HG02610 (cell line): Measurements from ENCODE around the gene IRF7.

ENCODE experiments used
- ATAC-seq: cut with Tn5 transposase; IDR thresholded peaks from one replicate; pipeline ENCODE4 v1.9.1; 2021; ENCODE audit warnings: mild to moderate bottlenecking, moderate library complexity; ENCODE audit not compliant: unreplicated experiment

The IRF7 gene

GRCh38 chr11:641806-642370, 26.1 kb upstream of the IRF7 start:
- ATAC-seq, result no peak

- ATAC-seq, result no peak
Measured at GRCh38 chr11:640021-640706, 24.4 kb upstream of the IRF7 start.

DNA sequence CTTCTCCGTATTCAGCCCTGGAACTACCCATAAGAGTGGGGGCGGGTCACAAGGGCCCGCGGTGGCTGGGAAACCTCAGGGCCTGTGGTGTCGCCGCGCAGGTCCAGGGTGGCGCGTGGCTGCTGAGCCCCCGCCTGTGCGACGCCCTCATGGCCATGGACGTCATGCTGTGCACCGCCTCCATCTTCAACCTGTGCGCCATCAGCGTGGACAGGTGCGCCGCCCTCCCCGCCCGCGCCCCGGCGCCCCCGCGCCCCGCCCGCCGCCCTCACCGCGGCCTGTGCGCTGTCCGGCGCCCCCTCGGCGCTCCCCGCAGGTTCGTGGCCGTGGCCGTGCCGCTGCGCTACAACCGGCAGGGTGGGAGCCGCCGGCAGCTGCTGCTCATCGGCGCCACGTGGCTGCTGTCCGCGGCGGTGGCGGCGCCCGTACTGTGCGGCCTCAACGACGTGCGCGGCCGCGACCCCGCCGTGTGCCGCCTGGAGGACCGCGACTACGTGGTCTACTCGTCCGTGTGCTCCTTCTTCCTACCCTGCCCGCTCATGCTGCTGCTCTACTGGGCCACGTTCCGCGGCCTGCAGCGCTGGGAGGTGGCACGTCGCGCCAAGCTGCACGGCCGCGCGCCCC, 23.7 kb upstream of the IRF7 start:
- ATAC-seq, result no peak

GRCh38 chr11:638631-639331, 23.0 kb upstream of the IRF7 start:
- ATAC-seq, result no peak

DNA sequence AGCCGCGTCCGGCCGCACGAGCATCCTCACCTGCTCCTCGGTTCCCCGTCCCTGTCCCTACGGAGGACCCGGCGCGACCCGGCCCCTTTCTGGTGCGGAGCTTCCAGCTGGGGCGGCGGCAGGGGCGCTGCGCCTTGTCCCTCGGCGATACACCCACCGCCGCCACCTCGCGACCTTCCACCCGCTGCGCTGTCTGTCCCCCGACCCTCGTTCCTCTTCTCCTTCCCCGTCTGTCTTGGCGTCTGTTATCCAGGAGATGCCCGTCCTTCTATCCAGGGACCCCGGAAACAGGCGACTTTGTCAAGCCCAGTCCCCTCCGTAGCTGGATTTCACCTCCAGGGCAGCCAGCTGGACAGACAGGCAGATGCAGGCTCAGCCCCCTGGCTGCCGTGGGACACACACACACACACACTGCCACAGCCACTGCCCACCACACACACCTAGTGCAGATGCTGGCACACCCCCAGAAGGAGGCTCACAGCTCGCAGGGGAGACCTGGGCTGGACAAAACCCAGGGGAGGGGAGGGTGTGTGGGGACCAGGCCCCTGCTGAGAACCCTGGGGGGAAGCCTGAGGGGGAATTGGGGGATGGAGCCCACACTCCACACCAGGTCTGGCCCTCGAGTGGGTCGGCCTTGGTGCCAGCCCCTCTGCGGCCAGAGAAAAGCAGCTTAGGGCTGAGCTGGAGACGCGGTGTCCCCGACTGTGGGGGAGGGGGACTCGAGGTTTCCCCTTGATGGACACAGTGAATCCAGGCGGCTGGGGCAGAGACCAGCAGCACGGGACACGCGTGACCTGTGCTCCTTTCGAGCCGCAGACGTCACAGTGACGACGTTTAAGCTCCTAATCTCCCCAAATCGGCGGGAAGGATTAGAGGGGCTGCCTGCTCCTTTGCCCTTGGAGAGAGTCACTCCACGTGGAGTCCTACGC, 22.1 kb upstream of the IRF7 start:
- ATAC-seq, result no peak

GRCh38 chr11:637333-637592, 21.5 kb upstream of the IRF7 start:
- no peak for ATAC-seq

GRCh38 chr11:636511-637332, 21.0 kb upstream of the IRF7 start, which contains the start of gene DRD4:
Gene DRD4, plus strand, starts transcription at chr11:637269. Its CDS starts 36 bp downstream, at chr11:637305.
- no peak for ATAC-seq

- no peak for ATAC-seq
Measured at GRCh38 chr11:635945-636510, 20.3 kb upstream of the IRF7 start.

GRCh38 chr11:630871-631270, 15.1 kb upstream of the IRF7 start:
- ATAC-seq, result no peak

DNA sequence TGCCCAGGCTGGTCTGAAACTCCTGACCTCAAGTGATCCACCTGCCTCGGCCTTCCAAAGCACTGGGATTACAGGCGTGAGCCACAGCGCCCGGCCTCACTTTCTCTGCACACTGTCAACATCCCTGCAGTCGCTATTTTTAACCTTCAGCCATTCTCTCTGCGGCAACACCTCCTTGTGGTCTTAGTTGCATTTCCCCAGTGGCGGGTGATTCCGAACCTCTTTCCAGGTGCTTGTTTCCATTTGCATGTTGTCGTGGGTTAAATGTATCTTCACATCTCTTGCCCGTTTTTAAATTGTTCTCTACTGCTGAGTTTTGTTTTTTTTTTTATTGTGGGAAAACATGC, 13.5 kb upstream of the IRF7 start:
- ATAC-seq, result no peak

GRCh38 chr11:628056-628455, 12.3 kb upstream of the IRF7 start:
- ATAC-seq, result no peak

GRCh38 chr11:627308-627576, 11.5 kb upstream of the IRF7 start:
- no peak for ATAC-seq

DNA sequence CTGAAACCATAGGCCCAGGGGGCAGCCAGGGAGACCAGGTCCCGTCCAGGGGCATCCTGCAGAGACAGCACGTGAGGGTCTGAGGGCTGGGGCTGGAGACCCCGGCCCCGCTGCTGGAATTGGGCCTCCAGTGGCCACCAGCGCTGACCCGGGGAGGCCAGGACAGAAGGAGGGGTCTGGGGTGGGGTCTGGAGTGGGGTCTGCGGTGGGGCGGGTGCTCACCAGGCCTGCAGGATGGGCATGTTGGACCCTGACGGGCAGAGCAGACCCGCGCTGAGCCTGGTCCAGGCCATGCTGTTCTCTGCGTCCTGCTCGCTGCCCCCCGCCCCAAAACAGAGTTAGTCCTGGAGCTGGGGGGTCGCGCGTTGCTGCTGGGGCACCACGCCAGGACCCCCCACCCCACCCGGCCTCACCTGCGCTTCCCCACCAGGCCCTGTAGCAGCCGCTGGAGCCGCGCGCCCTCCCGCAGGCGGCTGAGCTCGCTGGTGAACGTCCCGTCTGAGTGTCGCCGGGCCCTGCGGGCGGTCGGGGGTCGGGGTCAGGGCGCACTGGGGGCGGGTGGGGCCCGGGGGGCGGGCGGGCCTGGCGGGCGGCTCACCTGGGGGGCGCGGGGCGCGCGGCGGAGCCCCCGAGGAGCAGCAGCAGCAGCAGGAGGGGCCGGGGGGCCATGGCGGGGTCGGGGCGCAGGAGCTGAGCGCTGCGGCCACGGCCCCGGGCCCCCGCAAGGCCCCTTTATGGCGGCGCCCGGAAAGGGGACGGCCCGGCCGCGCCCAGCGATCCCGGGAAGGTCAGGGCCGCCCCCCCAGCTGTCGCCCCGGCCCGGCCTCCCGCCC, 10.9 kb upstream of the IRF7 start, which contains the start of gene SCT:
Gene SCT, minus strand, starts transcription at position 707 of the 833 bp plus-strand sequence. Its CDS starts 38 bp downstream, at position 669.
- ATAC-seq, result no peak

DNA sequence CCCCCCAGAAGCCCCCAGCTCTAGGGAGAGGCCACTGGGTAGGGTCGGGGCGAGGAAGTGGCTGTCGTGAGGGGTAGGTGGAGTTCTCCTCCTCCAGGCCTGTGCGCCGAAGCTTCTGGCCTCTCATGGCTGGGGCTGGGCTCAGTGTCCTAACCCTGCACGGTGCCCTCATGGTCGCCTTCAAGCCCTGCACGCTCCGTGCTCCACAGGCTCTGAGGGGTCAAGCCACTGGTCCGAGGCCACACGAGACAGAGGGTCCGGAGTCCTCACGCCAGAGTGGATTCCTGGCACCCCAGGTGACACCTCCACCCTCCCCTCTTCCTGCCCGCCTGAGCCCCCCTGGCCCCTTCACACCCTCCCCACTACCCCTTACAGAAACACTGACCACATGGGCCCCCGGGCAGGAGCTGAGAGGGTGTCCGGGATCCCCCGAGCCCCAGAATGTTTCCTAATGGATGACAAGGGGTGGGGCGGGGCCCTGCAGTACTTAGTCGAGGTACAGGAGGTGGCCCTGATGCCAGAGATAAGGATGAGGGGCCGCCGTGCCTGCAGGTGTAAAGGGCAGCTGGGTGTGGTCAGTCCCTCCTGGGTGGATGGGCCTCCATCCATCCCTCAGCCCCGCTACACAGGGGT, 10.0 kb upstream of the IRF7 start:
- no peak for ATAC-seq

- ATAC-seq, result no peak
Measured at GRCh38 chr11:624705-625635, 9.2 kb upstream of the IRF7 start, which contains the start of gene CDHR5. Gene CDHR5, minus strand, starts transcription at chr11:624955. Its CDS starts 53 bp downstream, at chr11:624902.

DNA sequence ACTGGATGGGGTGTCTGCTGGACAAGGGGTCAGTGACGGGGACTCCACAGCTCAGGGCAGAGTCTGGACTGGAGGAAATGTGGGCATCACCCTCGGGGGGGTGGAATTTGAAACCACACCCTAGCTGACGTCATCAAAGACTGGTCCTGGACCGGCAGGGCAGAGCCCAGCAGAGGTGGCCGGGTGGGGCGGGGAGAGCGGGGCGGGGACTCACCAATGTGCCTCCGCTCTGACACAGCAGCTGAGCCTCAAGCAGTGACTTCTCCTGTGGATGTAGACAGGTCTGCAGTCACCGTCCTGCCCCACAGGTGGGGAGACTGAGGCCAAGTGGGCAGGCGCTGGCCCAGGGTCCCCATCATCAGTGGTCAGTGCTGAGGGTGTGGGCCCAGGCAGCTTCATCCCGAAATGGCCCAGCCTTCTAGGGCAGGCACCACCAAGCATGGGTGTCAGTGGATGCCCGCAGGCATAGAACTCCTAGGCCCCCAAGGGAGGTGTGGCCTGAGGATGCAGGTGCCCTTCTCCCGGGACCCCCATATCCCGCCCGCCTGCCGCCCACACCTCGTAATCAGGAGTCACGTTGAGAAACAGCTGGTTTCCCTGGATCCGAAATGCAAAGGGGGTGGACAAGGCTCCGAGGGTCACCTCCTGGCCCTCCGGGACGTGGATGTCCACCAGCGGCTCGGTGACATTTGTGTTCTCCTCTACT, 8.4 kb upstream of the IRF7 start:
- ATAC-seq, result no peak

- ATAC-seq, result no peak
Measured at GRCh38 chr11:623349-623869, 7.7 kb upstream of the IRF7 start.
